EH (cell line): ENCODE data around the gene IPMK.

Experiments used
- DNase-seq: peaks from one replicate; pipeline ENCODE4 v3.0.0-alpha.2; 2015; ENCODE audit warnings: low read depth

Gene IPMK

DNA sequence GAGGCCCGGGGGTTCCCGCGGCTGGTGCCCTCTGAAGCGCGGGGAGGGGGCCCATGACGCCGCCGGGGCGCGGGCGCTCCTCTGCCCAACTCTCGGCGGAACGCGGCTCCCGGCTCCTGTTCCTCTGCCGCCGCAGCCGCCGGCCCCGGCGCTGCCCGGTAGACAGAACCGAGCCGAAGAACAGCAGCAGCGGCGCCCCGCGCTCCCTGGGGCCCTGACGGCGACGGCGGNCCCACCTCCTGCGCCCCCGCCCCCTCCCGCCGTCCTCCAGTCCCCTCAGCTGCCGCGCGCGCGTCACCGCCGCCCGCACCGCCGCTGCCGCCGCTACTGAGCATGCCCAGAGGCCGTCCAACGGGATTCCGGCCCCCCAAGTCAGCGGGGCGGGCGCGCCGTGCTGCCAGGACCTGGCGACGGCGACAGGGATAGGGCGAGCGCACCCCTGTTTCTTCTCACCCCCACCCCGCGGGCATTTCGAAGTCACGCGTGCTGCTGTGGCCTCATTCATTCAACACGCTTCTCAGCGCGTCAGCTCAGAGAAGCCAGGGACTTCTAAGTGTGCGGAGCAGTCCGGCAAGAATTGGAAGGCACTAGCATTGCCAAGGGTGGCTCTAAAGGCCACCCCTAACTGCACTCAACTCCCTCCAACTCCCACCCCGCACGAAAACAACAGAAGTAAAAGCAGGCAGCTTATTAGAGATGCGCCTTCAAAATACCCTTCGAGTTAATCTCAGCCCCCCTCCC is at the start of gene IPMK:
Gene IPMK (minus strand): TSS at position 182 of the 741 bp plus-strand sequence. CDS start 283 bp downstream, outside the sequence.
- DNase-seq: peak; percentile 93

DNA sequence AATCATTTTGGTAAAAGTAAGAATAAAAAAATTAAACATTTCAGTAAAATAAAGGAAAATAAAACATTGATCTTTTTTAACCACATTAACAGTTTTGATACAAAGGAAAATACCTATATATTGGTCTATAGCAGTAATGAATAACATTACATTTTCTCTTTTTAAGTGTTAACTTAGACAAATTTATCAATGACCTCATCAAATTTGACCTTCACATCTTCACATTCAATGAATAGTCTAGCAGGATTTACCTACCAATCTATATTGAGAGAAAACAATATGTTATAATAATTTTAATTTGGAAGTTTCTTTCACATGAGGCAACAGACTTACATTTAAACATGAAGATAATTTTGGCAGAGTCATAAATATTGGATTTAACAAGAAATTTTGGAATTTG is 49.2 kb upstream of the IPMK start:
- DNase-seq: no peak

DNA sequence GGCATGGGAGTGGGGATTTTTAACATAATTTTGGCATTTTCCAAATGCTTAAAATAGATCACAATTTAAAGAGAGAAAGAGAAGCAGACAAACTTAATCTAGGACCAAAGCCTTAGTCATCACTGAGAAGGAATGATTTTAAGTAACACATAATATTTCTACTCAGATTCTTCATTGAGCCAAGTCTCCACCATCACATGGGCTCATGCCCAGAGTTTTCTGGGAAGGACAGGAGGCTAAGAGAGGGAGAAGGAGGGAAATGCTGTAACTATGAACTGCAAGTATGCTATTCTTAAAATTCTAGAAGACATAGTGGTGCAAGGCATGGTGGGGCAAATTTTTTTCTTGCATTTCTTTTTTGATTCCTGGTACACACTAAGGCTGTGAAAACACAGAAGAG is 43.3 kb upstream of the IPMK start:
- no peak for DNase-seq

DNA sequence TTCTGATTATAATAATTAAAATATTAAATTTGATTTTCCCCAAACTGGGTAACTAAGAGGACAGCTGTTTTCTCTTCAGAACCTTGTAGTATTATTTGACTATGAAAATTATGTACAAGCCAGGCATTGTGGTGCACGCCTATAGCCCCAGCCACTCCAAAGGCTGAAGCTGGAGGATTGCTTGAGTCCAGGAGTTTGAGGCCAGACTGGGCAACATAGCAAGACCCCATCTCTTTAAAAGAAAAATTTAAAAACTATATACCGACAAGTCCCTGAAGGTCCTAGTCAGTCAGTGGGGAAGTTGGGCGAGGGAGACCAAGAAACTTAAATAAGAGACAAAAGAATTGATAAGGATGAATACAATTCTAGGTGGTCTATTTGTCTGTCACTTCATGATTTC is 40.0 kb upstream of the IPMK start:
- DNase-seq: no peak

DNA sequence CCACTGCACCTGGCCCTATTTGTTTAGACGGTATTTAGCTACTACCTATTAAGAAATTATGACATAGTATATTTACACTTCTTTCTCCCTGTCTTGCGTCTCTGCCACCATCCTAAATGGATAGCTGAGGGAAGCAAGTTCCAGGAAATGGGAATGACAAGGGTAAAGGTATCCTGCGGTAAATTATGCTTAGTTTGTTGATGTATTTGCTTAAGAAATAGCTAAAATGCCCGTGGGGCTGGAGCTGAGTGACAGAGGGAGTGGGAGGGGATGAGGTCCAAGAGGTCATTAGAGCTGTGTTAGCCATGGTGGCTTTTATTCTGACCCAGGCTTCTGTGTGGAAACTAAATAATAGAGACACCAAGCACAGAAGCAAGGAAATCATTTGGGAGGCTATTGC is 38.1 kb upstream of the IPMK start:
- DNase-seq: no peak

DNA sequence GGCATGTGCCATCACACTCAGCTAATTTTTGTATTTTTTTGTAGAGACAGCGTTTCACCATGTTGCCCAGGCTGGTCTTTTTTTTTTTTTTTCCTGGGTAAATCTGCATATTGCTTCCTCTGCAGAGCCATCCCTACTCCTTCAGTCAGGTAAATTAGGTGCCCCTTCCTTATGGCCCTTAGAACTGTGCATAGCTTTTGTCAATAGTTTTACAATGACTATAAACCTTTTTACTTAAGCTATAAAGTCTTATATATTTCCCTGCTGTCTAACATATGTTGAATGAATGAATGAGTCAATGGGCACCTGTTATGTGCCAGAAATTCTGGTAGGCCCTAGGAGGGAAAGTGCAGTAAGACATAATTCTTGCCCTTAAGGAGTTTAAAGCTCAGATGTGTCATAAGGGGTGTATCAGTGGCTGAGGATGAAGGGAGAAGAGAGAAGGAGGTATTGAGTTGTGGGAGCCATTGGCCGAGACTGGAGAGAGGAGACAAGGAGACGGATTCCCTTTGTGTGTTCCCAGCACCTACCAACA is 36.5 kb upstream of the IPMK start:
- DNase-seq: no peak

DNA sequence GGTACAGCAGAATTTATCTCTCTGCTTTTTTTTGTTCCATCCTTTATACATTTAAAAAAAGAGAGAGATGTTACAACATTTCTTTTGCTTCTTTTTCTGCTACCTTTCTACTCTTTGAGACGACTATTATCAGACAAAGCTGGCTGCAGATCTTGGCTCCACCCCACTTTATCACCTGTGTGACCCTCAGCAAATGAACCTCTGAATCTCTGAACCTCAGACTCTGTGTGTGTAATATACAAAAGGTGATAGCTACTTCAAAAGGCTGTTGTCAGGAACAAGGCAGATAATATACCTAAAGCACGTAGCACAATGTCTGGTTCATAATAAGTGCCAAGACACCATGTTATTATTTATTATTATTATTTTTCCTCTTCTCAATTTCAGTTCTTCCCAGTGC is 34.6 kb upstream of the IPMK start:
- no peak for DNase-seq

DNA sequence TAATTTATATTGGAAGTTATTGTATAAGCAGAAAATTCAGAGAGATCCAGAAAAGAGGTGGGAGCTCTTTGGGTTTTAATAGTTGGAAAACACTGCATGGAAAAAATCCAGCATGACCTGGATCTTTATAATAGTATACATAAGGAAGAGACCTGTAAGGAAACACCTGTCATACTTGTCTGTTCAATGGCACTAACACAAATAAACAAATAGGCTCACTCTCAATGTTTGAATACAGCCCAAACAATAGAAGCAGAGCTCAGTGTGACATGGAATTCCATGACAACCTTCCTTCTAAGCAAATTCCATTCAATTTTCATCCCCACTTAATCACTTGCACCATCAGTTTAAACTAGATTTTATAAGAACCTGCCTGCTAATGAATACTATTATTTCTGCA is 33.0 kb upstream of the IPMK start:
- no peak for DNase-seq

DNA sequence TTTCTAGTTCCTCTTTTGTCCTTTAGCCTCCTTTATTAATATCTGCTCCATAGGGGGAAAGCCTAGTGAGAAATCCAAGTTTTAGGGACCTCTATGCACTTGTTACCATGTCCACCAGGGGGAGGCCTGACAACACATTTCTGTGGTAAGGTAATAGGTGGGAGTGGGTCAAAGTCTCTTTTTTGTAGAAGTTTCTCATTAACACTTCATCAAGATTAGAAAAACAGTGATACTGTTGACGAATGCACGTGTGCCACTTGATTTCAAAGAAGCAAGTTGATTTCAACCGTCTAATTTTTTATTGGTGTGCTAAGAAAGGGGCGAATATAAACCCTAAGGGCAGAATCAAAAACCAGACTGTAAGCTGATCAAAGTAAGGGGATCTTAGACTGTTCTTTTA is 31.9 kb upstream of the IPMK start:
- peak; percentile 56 for DNase-seq

DNA sequence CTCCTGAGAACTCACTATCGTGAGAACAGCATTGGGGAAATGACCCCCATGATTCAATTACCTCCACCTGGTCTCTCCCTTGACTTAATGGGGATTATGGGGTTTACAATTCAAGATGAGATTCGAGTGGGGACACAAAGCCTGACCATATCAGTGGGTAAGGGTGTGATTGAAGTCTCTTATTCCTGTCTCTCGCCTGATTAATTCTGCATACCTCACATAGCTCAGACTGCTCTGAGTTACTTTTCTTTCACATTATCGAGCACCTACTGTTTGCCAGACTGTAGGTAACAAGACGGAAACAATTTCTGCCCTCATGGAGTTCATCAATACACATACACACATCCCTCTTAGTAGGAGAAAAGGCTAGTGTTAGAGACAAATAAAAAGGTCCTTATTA is 26.3 kb upstream of the IPMK start:
- no peak for DNase-seq

DNA sequence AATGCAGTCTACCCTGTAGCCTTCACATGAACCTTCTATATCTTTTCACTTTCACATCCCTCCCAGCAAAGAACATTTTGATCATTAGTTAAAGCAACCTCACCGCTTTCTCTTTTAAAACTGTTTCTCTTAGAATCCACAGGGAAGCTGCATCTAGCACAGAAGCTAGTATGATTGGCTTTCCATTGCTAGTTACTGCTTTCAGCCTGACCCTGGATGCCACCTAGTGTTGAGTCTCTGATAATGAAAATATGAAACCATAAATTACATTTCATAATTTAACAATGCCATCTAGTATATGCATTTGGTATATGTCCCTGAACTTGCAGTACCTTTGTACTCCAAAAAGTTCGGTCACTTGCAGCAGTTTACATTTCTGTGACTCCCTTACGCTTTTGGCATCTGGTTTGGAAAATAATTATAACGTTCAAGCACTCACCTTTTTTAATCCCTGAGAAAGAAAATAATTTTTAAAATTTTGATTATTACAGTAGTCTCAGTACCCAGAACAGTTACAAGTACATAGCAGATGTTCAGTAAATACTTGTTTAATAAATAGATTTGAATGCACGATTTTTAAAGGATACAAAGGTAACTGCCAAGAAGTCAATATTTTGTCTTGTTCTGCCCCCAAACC is 24.0 kb upstream of the IPMK start:
- DNase-seq: peak; percentile 67

DNA sequence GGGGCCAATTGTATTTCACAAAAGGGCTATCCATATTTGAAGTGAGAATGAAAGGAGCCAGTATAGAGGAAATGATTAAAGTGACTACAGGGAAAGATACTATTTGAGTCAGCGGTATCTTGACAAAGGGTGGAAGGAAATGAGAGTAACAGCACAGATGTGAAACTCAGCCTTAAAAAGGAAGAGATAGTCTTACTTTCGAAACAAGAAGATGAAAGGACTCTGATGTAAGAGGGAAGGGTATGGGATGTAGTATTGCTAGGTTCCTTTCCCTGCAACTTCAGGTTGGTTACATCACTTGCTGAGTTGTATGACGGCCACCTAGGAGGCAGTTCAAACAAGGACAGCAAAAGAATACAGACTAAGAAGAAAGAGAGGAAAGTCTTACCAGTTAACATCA is 14.9 kb upstream of the IPMK start:
- DNase-seq: no peak

DNA sequence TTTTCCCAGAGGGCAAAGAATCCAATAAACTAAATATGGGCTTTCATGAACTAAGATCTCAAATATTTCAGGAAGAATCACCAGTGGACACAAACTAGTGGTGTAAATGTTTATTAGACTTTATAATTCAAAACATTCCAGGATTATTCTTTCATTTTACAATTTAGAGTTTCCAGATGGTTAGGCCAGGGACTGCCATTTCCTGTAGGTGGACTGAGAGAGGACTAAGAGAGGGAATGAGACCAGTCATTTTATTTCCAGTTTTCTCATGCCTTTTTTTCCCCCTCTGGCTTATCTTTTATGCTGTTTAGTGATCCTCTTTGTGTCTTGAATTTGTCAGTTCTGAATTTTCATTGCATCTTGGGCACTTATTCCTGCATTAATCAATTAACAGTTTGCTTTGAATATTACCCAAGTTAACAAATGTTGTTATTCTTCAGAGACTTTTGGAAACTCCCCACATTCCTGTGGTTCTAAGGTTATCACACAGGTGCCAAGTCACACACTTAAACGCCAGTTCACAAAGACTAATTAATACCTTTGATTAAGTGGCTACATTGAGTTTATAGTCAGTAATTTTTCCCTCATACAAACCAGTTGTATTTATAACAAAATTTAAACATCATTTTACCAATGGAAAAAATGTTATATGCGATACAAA is 13.5 kb upstream of the IPMK start:
- DNase-seq: peak; percentile 77

DNA sequence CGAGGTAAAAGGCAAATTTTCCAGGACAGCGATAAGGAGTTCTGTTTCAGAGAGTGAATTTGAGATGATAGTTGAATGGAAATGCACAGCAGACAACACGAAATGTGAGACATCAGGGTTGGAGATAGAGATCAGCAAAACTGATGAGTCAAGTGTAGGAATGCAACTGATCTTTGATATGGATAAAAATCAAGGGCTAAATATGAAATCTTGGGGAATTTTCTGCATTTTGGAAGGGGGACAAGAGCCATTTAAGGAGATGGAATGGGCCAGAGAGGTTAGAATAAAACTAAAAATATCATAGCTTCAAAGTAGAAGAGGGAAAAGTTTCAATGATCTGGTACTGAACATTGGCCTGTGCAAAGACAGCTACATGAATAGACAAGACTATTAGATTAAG is 12.8 kb upstream of the IPMK start:
- peak; percentile 88 for DNase-seq

DNA sequence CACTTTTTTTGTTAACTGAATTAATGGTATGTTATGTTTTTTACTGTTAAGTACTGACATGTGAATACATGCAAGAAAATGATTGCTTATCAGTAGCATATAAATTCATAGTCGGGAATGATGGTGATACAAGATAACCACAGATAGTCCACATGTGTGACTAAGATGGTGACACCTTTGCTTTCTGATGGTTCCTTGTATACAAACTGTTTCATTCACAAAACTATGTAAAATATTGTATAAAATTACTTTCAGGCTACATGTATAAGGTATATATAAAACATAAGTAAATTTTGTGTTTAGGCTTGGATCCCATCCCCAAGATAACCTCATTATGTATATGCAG is 11.2 kb upstream of the IPMK start:
- no peak for DNase-seq

DNA sequence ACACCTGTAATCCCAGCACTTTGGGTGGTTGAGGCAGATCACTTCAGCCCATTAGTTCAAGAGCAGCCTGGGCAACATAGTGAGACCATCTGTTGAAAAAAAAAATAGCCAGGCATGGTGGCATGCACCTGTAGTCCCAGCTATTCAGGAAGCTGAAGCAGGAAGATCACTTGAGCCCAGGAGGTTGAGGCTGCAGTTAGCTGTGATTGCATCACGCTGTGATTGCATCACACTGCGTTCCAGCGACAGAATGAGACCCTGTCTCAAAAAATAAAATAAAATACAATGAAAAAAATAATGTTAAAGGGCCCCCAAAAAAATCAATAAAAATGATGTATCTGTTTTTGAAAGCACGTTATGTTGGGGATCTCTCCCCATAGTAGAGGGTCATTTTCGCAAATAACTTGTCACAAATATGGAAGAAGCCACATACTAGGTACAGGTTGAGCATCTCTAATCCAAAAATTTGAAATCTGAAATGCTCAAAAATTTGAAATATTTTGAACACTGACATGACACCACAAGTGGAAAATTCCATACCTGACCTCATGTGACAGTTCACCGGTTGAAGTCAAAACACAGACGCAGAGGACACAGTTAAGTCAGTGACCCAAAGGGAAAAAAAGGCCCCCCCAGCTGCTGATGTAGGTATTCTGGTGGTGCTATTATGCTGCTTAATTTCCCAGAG is 10.7 kb upstream of the IPMK start:
- DNase-seq: no peak

DNA sequence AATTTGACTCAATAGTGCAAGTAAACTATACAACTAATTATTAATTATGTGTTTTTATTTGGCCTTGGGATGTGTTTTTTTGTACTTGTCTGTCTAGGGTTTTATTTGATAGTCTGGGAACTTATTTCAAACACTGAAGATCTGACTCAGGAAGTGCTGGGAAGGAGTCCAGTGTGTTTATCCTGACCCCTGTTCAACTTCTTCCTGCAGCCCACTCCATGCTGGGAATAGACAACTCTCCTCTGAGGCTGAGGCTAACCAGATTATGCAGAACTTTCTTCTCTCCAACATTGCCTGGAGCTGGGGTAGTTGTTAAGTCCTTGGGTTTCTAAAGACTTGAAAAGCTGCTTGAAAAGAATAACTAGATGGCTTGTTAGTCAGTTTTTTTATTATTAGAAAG is 8.2 kb upstream of the IPMK start:
- peak; percentile 81 for DNase-seq

DNA sequence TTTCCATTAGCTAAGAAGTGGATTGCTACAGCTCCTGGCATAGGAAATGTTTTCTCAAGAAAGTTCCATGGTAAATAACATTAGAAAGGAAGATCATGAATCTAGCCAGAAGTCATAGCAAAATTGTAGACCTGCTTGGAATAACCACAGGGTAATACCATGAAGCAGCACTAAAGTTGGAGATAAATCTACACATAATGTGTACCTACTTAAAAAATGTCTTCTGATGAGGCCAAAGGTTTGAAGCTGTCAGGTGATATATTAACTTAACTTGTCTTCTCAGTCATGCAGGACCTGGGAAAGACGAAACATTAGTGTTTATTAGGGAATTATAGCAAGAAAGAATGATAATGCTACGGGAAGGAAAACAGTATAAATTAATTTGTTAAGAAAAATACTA is 7.6 kb upstream of the IPMK start:
- DNase-seq: no peak

DNA sequence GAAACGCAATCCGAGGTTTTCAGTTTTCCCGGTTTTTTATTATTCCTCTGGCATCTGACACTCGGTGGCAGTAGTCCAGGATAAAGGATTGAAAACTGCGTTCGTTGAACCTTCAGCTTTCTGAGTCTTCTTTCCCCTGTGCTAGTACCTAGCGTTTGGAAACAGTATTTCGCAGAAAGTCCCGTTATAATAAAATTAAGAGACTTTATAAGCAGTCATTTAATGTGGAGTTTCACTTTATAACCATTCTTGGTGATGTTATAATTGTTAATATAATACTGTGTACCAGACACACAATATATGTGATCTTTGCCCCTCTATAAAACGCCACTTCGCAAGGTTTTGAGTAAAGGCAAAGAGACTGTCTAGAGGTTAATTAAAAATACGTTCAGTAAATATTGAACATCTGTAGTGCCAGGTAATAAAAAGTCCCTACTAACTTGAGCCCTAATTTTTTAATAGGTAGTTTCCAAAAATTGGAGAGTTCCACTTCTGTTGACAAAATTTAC is 2.1 kb upstream of the IPMK start:
- DNase-seq: no peak

DNA sequence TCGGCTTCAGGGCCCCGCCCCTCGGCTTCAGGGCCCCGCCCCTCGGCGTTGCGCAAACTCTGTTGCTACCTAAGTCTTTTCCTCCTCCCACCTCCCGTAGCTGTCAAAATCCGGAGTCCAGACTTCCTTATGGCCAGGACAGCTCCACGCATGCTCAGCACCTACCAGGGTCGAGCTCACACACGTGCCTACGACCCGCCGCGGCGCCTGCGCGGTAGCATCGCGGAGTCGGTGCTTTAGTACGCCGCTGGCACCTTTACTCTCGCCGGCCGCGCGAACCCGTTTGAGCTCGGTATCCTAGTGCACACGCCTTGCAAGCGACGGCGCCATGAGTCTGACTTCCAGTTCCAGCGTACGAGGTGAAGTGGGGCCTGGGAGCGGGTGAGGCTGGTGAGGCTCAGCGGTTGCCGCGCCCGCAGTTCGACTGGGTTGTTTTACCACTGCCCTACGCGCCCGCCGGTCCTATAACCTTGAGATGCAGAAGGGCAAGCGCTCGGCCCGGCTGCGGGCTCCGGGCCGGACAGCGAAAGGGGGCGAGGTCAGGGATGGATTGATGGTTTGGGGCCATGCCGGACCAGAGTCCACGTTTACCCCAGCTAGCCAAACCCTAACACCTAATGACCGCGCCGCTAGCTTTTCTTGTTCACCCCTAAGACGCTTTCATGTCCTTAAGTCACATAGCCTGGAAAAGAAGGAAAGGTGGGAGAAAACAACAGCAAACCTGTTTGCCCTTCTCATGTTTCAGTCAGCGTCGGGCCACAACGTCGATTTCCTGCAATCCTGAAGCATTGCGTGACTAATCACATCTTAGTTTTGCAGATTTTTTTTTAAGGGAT is 1.5 kb upstream of the IPMK start, which contains the start of gene CISD1:
Gene CISD1 (plus strand): TSS at position 217 of the 836 bp plus-strand sequence. CDS start 112 bp downstream, at position 329.
- DNase-seq: peak; percentile 100

DNA sequence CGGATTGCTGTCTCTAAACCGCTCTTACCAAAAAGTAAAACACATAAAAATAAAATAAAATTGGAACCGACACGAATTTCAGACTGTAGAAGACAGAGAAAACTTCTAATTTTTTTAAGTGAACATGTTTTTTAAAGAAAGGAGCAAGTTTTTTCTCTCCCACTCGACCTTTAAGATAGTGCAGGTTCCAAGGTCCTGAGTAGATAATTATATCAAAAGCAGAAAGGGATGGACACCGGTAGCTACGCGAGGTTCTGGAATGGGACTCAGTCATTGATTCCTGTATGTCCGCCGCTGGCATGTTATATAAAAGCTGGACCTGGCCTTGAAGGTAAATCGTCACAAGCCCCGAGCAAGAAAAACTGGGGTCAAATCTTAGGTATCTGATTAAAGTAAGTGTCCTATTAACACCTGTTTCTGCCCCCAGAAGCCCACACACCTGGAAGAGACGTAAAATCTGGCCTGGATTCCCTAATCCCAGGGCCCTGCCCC is 806 bp upstream of the IPMK start:
- DNase-seq: no peak
